Activated naive CD8-positive, alpha-beta T cell treated with anti-CD3 and anti-CD28 coated beads for 36 hours (primary cell): ENCODE results near the gene PLOD1. TPM values are rescaled to one million over a fixed set of nuclear protein-coding genes. Genes with fewer than 3 reads are reported as not detected.
A peak's percentile ranks its signal among the peaks of the same experiment; 100 is the strongest.
"Not testable (repeated sequence)": the region's sequence is repeated elsewhere in the genome, so short reads cannot be mapped to it uniquely, and the experiment has no call there.

ENCODE experiments used
- DNase-seq: peaks from one replicate; pipeline ENCODE4 v3.0.0; 2021
- H3K27ac Mint-ChIP-seq: one replicate; pipeline ENCODE4 v1.8.0; 2022; ENCODE audit warnings: mild to moderate bottlenecking, moderate library complexity, mixed read lengths
- H3K27me3 Mint-ChIP-seq: one replicate; pipeline ENCODE4 v1.8.0; 2022; ENCODE audit warnings: mild to moderate bottlenecking, mixed read lengths
- H3K36me3 Mint-ChIP-seq: one replicate; pipeline ENCODE4 v1.8.0; 2021; ENCODE audit warnings: mild to moderate bottlenecking, mixed read lengths
- H3K4me1 Mint-ChIP-seq: one replicate; pipeline ENCODE4 v1.8.0; 2021; ENCODE audit warnings: mixed read lengths
- H3K4me3 Mint-ChIP-seq: one replicate; pipeline ENCODE4 v1.8.0; 2022; ENCODE audit warnings: mild to moderate bottlenecking, moderate library complexity, mixed read lengths
- H3K9me3 Mint-ChIP-seq: one replicate; pipeline ENCODE4 v1.8.0; 2022; ENCODE audit warnings: mixed read lengths
- total RNA-seq, 2 experiments: library from RNA; stranded (reverse); gene quantifications; one replicate each; pipeline ENCODE4 v1.2.3, GENCODE V29; 2021

PLOD1 gene
- total RNA-seq, 2 experiments from 2014 or later, result 21.9 to 22.5 TPM

DNA sequence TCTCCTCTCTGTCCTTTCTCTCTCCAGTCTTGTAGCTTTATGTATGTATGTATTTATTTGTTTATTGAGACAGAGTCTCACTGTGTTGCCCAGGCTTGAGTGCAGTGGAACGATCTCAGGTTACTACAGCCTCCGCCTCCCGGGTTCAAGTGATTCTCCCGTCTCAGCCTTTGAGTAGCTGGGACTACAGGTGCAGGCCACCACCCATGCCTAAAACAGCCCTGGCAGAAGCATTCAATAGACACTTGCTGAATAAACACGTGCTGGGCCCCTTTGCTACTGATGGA lies 10.7 kb upstream of the PLOD1 start:
- Mint-ChIP-seq H3K4me3 (peak overlapping the region; percentile 91), H3K9me3 (no peaks in the 10 kb centered on the region), H3K36me3 (peaks cover 15% of the 10 kb centered on the region), H3K27me3 (no peaks in the 10 kb centered on the region), H3K4me1 (peaks cover 32% of the 10 kb centered on the region), H3K27ac (peak overlapping the region; percentile 17)
- no peak for DNase-seq

DNA sequence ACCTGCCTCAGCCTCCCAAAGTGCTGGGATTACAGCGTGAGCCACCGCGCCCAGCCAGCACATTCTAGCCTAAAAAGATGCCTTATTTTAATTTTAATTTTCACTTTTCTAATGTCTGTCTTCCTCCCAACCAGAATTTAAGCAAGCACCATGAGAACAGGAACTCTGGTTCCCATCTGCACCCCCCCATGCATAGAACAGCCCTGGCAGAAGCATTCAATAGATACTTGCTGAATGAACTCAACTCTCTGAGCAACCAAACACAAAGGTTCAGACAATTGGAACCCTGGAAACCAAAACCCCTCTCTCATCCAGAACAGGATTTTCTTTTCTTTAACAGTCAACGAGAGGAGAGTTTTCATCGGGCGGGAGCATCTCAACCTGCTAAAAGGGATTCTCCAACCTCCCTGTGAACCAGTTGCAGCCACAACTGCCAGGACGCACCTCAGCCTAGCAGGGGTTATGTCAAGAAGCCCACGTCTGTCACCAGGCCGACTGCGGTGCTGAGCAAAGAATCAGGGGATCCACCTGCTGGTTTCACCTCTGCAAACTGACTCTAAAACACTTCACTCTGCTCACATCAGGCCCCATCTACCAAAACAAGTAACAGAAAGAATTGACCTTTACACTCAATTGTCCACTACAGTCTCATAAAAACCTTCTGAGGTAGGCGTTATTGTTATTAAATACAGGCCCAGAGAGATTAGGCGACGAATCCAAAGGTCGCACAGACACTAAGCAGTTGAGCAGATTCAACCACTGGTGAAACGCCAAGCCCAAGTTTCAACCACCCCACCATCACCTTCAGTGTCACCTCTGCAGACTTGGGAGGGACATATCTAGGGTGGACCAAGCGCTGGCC lies 10.0 kb upstream of the PLOD1 start:
- H3K4me1 Mint-ChIP-seq, result peaks cover 32% of the 10 kb centered on the region
- no peaks in the 10 kb centered on the region for H3K9me3 Mint-ChIP-seq
- DNase-seq, result peak; percentile 28
- H3K27me3 Mint-ChIP-seq, result no peaks in the 10 kb centered on the region
- peak overlapping the region; percentile 82 for H3K27ac Mint-ChIP-seq
- peak overlapping the region; percentile 91 for H3K4me3 Mint-ChIP-seq
- peaks cover 15% of the 10 kb centered on the region for H3K36me3 Mint-ChIP-seq

DNA sequence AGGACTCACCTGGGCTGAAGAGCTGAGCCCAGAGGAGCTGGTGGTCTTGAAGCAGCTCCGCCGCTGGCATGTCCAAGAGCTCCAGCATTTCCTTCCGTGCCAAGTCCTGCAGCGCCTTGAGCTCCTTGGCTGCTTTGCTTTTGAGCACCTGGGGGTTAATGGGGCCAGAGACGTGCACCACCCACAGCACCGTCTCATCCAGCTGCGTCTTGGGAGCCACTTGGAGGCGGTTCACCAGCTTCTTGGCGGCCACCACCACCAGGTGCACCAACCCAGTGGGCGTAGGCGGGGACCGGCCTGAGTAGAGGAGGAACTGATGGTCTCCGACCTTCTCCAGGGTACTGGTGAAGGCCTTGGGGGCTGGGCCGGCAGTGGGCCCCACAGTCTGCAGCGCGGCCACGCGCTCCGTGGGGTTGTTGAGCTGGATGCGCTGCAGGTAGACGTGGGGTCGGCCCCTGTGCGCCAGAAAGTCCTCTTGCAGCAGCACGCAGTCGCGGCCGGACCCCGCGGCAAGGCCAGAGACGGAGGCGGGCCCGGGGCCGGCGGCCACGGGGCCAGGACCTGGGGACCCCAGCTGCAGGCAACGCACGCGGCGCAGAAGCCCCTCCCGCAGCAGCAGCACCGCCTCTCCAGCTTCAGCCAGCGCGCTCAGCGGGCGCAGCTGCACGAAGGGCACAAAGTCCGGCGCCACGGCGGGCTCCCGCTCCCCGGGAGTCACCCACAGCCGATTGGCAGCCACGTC lies 9.2 kb upstream of the PLOD1 start:
- DNase-seq, H3K9me3 Mint-ChIP-seq, H3K27me3 Mint-ChIP-seq: not testable (repeated sequence)
- Mint-ChIP-seq H3K27ac (peak overlapping the region; percentile 82), H3K36me3 (peaks cover 15% of the 10 kb centered on the region), H3K4me1 (peaks cover 29% of the 10 kb centered on the region), H3K4me3 (peak overlapping the region; percentile 91)

DNA sequence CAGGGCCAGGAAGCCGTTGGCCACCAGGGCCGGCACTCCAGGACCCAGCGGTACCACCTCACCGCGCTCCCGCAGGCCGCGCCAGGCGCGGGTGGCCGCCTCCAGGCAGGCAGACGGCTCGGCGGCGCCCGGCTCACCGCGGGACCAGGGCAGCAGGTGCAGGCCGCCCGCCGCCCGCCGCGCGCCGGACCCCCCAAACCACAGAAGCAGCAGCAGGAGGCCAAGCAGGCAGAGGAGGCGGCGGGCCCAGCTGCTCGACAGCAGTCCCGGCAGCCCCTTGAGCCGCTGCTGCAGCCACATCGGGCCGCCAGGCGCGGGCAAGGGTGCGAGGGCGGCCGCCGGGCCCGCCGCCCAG lies 8.6 kb upstream of the PLOD1 start:
- H3K27me3 Mint-ChIP-seq, result no peaks in the 10 kb centered on the region
- peaks cover 15% of the 10 kb centered on the region for H3K36me3 Mint-ChIP-seq
- DNase-seq, result no peak
- peaks cover 27% of the 10 kb centered on the region for H3K4me1 Mint-ChIP-seq
- H3K4me3 Mint-ChIP-seq, result no peak overlapping the region
- no peaks in the 10 kb centered on the region for H3K9me3 Mint-ChIP-seq
- no peak overlapping the region for H3K27ac Mint-ChIP-seq

DNA sequence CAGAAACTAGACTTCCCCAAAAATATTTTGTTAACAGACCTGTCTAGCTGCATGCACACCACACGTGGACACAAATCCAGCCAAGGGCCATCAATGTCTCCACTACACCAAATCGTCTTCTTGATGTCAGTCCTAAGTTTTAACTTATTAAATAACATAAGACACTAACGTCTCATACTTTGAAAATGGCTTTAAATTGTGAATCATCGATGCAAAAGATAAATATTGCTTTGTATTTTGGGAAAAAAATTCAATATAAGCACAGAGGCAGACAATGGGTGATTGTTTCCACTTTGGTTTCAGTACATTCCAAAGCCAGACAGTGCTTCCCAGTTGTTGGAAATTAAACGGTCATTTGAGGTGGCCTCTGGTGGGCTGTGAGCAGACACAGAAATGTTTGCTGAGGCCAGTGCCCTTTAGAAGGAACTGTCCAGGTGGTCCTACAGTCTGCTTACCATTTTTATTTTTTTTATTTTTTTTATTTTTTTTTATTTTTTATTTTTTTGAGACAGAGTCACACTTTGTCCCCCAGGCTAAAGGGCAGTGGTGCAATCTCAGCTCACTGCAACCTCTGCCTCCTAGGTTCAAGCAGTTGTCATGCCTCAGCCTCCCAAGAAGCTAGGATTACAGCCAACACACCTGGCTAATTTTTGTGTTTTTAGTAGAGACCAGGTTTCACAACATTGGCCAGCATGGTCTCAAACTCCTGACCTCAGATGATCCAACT lies 6.5 kb upstream of the PLOD1 start:
- Mint-ChIP-seq H3K27ac (no peak overlapping the region), H3K4me1 (peaks cover 24% of the 10 kb centered on the region), H3K36me3 (peaks cover 12% of the 10 kb centered on the region), H3K4me3 (no peak overlapping the region), H3K9me3 (no peaks in the 10 kb centered on the region), H3K27me3 (no peaks in the 10 kb centered on the region)
- no peak for DNase-seq

DNA sequence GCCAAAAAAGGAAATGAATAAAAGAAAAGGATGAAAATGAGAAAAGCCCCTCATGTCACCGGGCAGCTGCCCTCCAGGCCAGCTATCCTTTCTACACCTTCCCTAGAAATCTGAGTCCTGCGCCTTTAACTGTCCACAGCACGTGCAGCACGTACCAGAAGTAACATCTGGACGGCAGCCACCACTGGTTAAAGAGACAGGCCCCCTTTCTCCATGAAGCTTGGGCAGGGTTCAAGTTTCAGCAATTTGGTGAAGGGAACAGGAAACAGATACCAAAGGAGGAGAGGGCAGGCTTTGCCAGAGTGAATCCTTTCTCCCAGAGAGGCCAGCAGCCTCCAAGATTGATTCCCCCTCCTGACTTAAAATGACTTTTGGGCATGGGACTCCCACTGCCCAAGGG lies 4.7 kb upstream of the PLOD1 start:
- DNase-seq, result no peak
- Mint-ChIP-seq H3K27ac (no peak overlapping the region), H3K9me3 (no peaks in the 10 kb centered on the region), H3K4me3 (no peak overlapping the region), H3K4me1 (peaks cover 10% of the 10 kb centered on the region), H3K36me3 (peaks cover 1% of the 10 kb centered on the region), H3K27me3 (no peaks in the 10 kb centered on the region)

DNA sequence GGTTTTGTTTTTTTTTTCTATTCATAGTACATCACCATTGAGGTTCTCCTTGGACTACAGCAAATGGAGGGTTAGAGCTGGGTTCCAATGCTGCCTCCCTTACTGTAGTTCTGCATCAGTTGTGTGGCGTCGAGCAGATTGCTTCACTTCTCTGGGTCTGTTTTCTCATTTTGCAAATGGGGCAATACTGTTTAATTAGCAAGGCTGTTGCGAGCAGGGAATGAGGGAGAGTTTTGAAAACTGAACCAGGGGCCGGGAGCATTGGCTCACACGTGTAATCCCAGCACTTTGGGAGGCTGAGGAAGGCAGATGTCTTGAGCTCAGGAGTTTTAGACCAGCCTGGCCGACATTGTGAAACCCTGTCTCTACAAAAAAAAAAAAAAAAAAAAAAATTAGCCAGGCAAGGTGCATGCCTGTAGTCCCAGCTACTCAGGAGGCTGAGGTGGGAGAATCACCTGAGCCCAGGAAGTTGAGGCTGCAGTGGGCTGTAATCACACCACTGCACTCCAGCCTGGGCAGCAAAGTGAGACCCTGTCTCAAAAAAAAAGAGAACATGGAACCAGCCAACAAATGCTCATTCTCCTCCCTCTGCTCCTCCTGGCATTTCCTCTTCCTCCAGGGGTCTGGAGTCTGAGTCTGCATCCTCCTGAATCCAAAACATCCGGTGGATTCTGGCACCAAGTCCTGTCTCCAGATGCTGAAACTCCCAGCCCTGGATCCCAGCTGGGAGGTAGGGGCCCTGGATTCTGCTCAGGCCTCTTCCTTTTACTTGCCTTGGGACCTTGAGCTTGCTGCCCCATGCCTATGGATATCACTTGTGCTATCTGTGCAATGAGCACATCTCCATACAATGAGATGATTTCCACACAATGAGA lies 3.7 kb upstream of the PLOD1 start:
- Mint-ChIP-seq H3K27ac (no peak overlapping the region), H3K9me3 (no peaks in the 10 kb centered on the region), H3K4me1 (peaks cover 11% of the 10 kb centered on the region), H3K36me3 (no peaks in the 10 kb centered on the region), H3K4me3 (no peak overlapping the region), H3K27me3 (no peaks in the 10 kb centered on the region)
- no peak for DNase-seq

DNA sequence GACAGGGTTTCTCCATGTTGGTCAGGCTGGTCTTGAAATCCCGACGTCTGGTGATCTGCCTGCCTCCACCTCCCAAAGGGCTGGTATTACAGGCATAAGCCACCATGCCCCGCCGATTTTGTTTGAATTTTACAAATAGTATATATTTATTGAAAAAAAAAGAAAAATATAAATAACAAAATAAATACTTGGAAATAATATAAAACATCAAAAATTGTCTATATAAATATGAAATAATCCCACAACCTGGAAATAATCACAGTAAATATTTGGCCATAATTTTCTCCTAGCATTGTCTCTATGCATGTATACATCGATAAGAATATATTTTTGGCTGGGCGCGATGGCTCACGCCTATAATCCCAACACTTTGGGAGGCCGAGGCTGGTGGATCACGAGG lies 2.7 kb upstream of the PLOD1 start:
- peaks cover 9% of the 10 kb centered on the region for H3K4me1 Mint-ChIP-seq
- H3K27me3 Mint-ChIP-seq, result no peaks in the 10 kb centered on the region
- H3K27ac Mint-ChIP-seq, result no peak overlapping the region
- no peak for DNase-seq
- H3K4me3 Mint-ChIP-seq, result no peak overlapping the region
- no peaks in the 10 kb centered on the region for H3K36me3 Mint-ChIP-seq
- H3K9me3 Mint-ChIP-seq, result no peaks in the 10 kb centered on the region

DNA sequence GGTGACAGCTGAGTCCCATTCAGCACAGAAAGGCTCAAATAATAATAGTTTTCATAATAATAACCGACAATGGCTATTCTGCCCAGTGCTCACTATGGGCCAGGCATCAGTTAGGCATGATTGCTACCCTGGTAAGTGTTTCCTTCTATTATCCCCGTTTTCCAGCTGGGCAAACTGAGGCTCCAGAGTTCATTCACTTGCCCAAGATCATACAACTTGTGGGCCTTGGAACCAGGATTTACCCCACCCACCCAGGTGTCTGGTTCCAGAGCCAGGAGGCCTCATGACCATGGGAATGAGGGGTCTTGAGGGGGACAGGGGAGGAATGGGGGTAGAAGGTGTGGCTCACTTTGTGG lies 518 bp downstream of the PLOD1 start:
- DNase-seq, result no peak
- Mint-ChIP-seq H3K36me3 (no peaks in the 10 kb centered on the region), H3K27me3 (no peaks in the 10 kb centered on the region), H3K4me3 (peak overlapping the region; percentile 80), H3K4me1 (peaks cover 6% of the 10 kb centered on the region), H3K9me3 (no peaks in the 10 kb centered on the region), H3K27ac (no peak overlapping the region)

DNA sequence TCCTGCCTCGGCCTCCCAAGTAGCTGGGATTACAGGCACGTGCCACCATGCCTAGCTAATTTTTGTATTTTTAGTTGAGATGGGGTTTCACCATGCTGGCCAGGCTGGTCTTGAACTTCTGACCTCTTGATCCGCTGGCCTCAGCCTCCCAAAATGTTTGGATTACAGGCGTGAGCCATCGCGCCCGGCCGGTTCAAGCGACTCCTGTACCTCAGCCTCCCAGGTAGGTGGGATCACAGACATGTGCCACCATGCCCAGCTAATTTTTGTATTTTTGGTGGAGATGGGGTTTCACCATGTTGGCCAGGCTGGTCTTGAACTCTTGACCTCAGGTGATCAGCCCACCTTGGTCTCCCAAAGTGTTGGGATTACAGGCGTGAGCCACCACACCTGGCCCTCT lies 1.2 kb downstream of the PLOD1 start:
- not testable (repeated sequence) for H3K9me3 Mint-ChIP-seq, H3K27me3 Mint-ChIP-seq, DNase-seq, H3K4me1 Mint-ChIP-seq, H3K36me3 Mint-ChIP-seq, H3K27ac Mint-ChIP-seq
- peak overlapping the region; percentile 42 for H3K4me3 Mint-ChIP-seq

DNA sequence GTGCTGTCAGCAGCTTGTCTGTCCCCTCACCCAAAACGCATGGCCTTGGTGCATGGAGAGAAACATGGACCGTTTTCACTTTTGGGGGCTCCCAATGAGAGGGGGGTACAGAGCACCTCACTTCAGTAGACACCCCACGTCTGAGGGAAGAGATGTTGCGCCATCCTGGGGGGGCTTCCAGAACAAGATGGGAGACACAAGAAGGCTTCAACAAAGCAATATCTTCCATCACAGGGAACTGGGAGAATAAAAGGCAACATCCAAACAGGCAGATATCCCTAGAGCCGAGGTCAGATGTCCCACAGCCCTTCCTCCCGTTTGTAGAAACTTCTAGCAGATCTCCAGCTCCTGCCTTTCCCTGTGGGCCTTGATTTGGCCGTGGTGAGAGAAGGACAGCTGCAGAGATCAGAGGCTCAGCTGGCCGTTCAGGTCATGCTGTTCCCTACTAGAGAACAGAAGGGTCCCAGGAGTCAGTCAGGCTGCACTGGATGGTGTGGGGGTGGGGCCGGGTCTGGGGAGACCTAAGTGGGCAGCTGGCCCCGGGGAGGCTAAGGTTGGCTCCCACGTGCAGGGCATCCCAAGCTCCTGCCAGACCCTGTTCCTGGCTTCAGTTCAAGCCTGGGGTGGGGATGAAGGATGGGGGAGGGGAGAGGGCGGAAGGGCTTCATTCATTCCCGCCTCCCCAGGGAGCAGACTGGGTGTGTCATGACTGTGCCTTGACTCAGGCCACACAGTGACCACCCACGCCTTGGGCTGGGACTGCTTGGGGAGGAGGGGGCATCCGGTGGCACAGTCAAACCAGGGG lies 4.4 kb downstream of the PLOD1 start:
- H3K4me1 Mint-ChIP-seq, result peaks cover 4% of the 10 kb centered on the region
- no peaks in the 10 kb centered on the region for H3K9me3 Mint-ChIP-seq
- no peak overlapping the region for H3K27ac Mint-ChIP-seq
- no peak for DNase-seq
- H3K27me3 Mint-ChIP-seq, result no peaks in the 10 kb centered on the region
- H3K4me3 Mint-ChIP-seq, result no peak overlapping the region
- peaks cover 3% of the 10 kb centered on the region for H3K36me3 Mint-ChIP-seq

DNA sequence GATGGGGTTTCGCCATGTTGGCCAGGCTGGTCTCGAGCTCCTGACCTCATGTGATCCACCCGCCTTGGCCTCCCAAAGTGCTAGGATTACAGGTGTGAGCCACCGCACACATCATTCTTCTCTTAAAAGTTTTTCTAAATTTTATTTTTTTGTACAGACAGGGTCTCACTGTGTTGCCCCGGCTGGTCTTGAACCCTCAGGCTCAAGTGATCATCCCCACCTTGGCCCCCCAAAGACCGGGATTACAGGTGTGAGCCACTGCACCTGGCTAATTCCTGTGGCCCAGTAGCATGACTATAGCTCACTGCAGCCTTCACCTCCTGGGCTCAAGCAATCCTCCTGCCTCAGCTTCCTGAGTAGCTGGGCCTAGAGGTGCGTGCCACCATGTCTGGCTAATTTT lies 5.3 kb downstream of the PLOD1 start:
- H3K4me3 Mint-ChIP-seq, H3K36me3 Mint-ChIP-seq, H3K4me1 Mint-ChIP-seq, H3K9me3 Mint-ChIP-seq, H3K27me3 Mint-ChIP-seq, DNase-seq, H3K27ac Mint-ChIP-seq: not testable (repeated sequence)

DNA sequence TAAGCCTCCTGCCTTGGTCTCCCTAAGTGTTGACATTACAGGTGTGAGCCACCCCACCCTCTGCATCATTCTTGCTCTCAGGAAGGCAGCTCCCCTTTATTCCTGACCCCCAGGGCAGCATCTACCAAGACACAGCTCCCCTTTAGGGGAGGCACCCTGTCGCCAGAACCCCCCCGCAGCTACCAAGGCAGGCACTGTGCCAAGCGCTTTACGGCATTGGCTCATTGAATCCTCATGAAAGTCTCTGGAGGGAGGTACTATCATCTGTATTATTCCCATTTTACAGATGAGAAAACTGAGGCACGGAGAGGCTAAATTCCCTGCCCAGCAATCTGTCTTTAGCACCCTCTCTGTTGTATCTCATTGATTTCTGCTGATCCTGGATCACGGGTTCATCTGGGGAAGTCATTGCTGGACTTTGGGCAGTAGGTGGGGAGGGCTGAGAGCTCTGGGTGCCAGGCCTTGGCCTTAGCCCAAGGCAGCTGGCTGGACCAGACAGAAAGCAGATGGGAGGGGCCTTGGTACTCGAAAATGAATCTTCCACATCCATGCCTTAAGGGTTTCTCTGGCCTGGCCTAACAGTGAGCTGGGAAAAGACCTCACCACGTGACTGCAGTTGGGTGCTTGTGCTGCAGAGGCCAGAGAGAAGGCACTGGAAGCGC lies 5.9 kb downstream of the PLOD1 start:
- no peak for DNase-seq
- Mint-ChIP-seq H3K9me3 (no peaks in the 10 kb centered on the region), H3K4me3 (no peak overlapping the region), H3K4me1 (no peaks in the 10 kb centered on the region), H3K27ac (no peak overlapping the region), H3K27me3 (no peaks in the 10 kb centered on the region), H3K36me3 (peaks cover 7% of the 10 kb centered on the region)

DNA sequence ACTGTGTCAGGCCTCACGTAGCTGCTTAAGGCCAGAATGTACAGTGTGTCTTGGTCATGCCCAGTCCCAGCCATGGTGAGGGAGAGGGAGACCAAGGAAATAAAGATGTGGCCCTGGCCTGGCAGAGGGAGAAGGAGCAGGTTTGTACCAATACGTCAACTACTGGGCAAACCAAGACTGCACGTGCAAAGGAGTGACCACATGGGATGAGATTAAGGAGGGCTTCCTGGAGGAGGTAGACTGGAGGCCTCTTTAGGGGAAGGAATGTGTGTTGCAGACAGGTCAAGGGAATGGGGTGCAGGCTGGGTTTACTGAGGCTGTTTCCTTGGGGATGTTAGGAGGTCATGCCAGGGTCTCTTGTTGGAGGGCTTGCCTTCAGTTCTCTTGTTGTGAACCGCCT lies 7.8 kb downstream of the PLOD1 start:
- no peak overlapping the region for H3K27ac Mint-ChIP-seq
- no peaks in the 10 kb centered on the region for H3K4me1 Mint-ChIP-seq
- peaks cover 1% of the 10 kb centered on the region for H3K9me3 Mint-ChIP-seq
- no peak for DNase-seq
- H3K4me3 Mint-ChIP-seq, result no peak overlapping the region
- no peaks in the 10 kb centered on the region for H3K27me3 Mint-ChIP-seq
- H3K36me3 Mint-ChIP-seq, result peaks cover 14% of the 10 kb centered on the region
